ENCODE measurements around the gene DAPK3. TPM values are rescaled to one million over a fixed set of nuclear protein-coding genes. Genes with fewer than 3 reads are reported as not detected.

DAPK3 gene
- total RNA-seq = 200 and 204 TPM in 2 replicates

GRCh38 chr19:3970808-3971598 is at the start of gene DAPK3:
Gene DAPK3 (minus strand): TSS chr19:3971099. CDS start chr19:3969735, 1,364 bp downstream.

DNA sequence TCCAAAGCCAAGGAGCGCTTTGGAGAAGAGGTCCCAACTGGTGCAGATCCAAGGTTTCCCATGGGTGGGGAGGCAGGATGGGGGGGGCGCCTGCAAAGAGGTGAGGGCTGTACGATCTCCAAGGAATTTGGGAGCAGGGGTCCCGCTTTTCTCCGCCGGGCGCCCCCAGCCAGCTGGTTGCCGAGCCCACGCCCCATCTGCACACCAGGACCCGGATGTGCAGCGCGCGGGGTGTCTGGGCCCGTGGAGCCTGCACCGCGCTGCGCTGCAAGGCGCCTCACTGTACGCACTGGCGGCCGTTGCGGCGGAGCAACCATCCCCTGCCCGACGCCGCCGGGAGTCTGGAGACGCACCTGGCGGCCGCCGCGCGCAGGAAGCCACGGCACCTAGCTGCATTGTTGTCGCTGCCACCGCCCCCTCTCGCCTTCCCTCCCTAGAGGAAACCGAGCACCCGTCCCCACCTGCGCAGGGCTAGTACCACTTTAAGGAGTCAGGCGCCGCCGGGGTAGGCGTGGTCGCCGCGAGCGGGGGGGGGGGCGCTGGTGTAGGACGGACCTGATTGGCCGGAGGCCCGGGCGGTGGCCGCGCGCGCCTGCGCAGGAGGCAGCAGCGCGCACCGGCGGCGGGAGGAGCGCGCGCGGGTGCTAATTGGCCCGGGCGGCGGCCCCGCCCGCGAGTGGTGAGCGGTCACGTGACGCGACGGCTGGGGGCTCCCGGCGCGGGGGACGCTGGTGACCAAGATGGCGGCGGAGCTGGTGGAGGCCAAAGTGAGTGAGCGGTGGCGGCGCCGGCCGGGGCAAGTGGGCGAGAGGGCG is 36.3 kb upstream of the DAPK3 start, which contains the start of gene PIAS4:
PIAS4 (plus strand) TSS at position 716 of the 815 bp plus-strand sequence; CDS start at position 741, 25 bp downstream.

GRCh38 chr19:3984908-3985642 is 14.2 kb upstream of the DAPK3 start, which contains the start of gene EEF2:
Gene EEF2 (minus strand): TSS chr19:3985463. CDS start chr19:3985380, 83 bp downstream.

DNA sequence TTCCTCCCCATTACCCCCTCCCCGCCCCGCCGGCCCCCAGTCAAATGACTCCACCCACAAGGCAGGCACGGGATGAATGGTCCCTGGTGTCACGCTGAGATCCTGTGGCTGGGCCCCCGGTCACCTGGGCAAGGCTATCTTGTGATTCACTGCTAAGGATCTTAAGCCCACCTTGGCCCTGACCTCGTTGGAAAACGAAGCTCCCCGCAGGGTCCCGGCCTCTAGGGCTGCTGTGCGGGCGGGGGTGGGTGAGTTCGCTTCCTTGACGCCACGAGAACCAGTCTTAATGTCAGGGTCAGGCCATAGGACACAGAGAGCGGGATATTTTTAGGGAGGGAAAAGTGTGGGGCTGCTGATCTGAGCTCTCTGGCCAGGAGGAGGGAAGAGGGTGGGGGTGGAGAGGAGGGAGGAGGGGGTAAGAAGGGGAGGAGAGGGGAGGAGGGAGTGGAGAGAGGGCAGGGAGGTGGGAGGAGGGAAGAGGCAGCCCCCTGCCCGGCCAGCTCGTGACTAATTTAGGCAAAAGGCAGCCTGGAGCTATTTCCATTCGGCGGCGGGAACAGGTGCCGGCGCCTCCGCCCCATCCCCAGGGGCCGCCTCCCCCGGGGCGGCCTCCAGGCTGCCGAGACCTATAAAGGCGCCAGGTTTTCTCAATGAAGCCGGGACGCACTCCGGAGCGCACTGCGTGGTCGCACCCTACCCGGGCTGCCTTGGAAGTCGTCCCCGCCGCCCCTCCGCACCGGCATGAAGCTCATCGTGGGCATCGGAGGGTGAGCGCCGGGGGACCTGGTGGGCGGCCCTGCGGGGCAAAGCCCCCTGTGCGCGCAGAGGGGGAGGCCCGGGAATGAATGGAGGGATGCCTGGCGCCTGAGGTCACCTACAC is 37.7 kb downstream of the DAPK3 start, which contains the start of gene NMRK2:
NMRK2 (plus strand) TSS at position 139 of the 880 bp plus-strand sequence; CDS start at position 742, 603 bp downstream.

Other genes with a start within 250 kb of the DAPK3 start
- 16.9 and 22.0 TPM in 2 replicates for gene APBA3, start 209.4 kb downstream of the DAPK3 start, total RNA-seq
- 61.7 and 89.7 TPM in 2 replicates for gene MRPL54, start 208.4 kb downstream of the DAPK3 start, total RNA-seq
- gene RAX2, start 198.9 kb downstream of the DAPK3 start, total RNA-seq = not detected in 2 replicates
- gene MATK, start 184.7 kb downstream of the DAPK3 start, total RNA-seq = not detected in 2 replicates
- gene ZFR2, start 102.1 kb downstream of the DAPK3 start, total RNA-seq = not detected in 2 replicates
- not detected in 2 replicates for gene ATCAY, start 90.4 kb downstream of the DAPK3 start, total RNA-seq
- gene NMRK2, start 38.0 kb downstream of the DAPK3 start, total RNA-seq = not detected in 2 replicates
- gene EEF2, start 14.4 kb upstream of the DAPK3 start, total RNA-seq = 1,310 and 2,319 TPM in 2 replicates
- gene PIAS4, start 36.6 kb upstream of the DAPK3 start, total RNA-seq = 17.9 and 24.2 TPM in 2 replicates
- gene ZBTB7A, start 95.8 kb upstream of the DAPK3 start, total RNA-seq = 11.4 and 12.8 TPM in 2 replicates
- 105 and 171 TPM in 2 replicates for gene MAP2K2, start 153.0 kb upstream of the DAPK3 start, total RNA-seq
- not detected in 2 replicates for gene CREB3L3, start 182.5 kb upstream of the DAPK3 start, total RNA-seq
- 12.7 and 13.7 TPM in 2 replicates for gene SIRT6, start 211.5 kb upstream of the DAPK3 start, total RNA-seq
- 0.30 and 0.32 TPM in 2 replicates for gene ANKRD24, start 211.6 kb upstream of the DAPK3 start, total RNA-seq